ENCODE measurements around the gene DCTPP1. TPM values are rescaled to one million over a fixed set of nuclear protein-coding genes. Genes with fewer than 3 reads are reported as not detected.

Gene DCTPP1
- total RNA-seq, 1 experiment from 2014 or later = 125 TPM

DNA sequence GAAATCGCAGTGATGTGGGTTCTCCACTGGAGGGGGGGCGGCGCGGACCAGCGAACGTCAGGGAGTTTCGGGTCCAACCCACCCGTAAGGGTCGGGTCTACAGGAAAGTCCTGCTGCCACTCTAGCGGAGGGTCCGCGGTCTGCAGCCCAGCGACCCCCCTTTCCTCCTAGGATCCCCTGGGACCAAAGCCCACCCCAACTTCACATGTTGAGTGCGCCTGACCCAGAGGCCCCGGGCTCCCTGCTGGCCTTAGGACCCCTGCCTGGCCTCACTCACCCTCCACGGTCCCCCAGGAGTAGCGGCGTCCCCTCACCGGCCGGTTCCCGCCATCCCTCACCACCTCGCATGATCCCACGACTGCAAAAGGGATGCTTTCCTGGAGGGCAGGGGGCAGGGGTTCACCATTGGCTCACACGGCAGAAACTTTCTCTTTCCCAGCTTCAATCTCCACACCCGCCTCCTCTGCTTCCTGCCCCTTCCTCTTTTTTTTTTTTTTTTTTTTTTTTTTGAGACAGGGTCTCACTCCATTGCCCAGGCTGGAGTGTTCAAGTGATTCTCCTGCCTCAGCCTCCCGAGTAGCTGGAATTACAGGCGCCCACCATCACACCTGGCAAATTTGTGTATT is 50.6 kb downstream of the DCTPP1 start:
- ChIA-PET RAD21 (ENCODE audit: low non-redundant PET in 1 of 2, low total read pairs in 2 of 2, uncharacterized antibody in 2 of 2, unreplicated experiment in 2 of 2) (no interaction called here), POLR2A (no interaction called here), CTCF (interaction anchor here (1.5 kb wide), 1 partner anchor 30 kb away, joined by 3 read pairs; no protein-coding TSS in a partner anchor)
- Histone ChIP-seq H3K4me2 (ENCODE audit: low read length) (peak overlapping the region; percentile 100), H2AFZ (ENCODE audit: low read depth, low read length, poor library complexity, severe bottlenecking) (no peak overlapping the region), H3K4me3 (replicated peaks in 1 of 2; ENCODE audit: low read depth in 1 of 2, low read length in 2 of 2) (peak overlapping the region; percentile 64 to 95), H3K27me3 (ENCODE audit: insufficient read depth, low read length) (no peaks in the 10 kb centered on the region), H3K9ac (ENCODE audit: low read length) (peak overlapping the region; percentile 97), H3K9me3 (ENCODE audit: control insufficient read depth in 1 of 2, insufficient read depth in 1 of 2, low read depth in 1 of 2, low read length in 2 of 2) (no peaks in the 10 kb centered on the region), H3K36me3 (ENCODE audit: control insufficient read depth in 1 of 2, insufficient read depth in 2 of 2, low read length in 2 of 2) (no peaks in the 10 kb centered on the region), H3K4me1 (ENCODE audit: control insufficient read depth in 1 of 2, insufficient read depth in 2 of 2, low read length in 2 of 2) (peaks cover 14 to 33% of the 10 kb centered on the region in 2 experiments), H3K79me2 (ENCODE audit: insufficient read depth, low read length) (no peaks in the 10 kb centered on the region), H3K27ac (ENCODE audit: low read depth, low read length) (peak overlapping the region; percentile 97), H3K9me2 (ENCODE audit: insufficient read depth) (no peaks in the 10 kb centered on the region), H4K20me1 (ENCODE audit: insufficient read depth) (no peaks in the 10 kb centered on the region)
- no peak for TF ChIP-seq EGR1 (IDR thresholded peaks at IDR 0.05; ENCODE audit: low read depth)
- TF ChIP-seq CTCF (IDR thresholded peaks at IDR 0.05 in 2 of 3, conservative IDR thresholded peaks at IDR 0.05 in 1 of 3; ENCODE audit: borderline replicate concordance in 1 of 3, insufficient read depth in 1 of 3, low read depth in 2 of 3, low read length in 2 of 3) = no peak; a peak in 1 of 6 replicates
- DNase-seq (ENCODE audit: low read depth, low spot score) = no peak
- BruUV-seq (replicated peaks) = no TSS peak
- no peak; the same call in 1 of the 2 replicates for ATAC-seq
- intact Hi-C loops (cut with micrococcal nuclease) = loop anchor here (2.0 kb wide), 1 partner anchor 16 kb away; the partner anchor contains the start of gene ZNF48

GRCh38 chr16:30378236-30379157 is 51.3 kb downstream of the DCTPP1 start:
- peak overlapping the region; percentile 97 for H3K9ac ChIP-seq (ENCODE audit: low read length)
- peak overlapping the region; percentile 64 to 95 for H3K4me3 ChIP-seq (replicated peaks in 1 of 2; ENCODE audit: low read depth in 1 of 2, low read length in 2 of 2)
- no peaks in the 10 kb centered on the region for H3K79me2 ChIP-seq (ENCODE audit: insufficient read depth, low read length)
- H3K36me3 ChIP-seq (ENCODE audit: control insufficient read depth in 1 of 2, insufficient read depth in 2 of 2, low read length in 2 of 2) = no peaks in the 10 kb centered on the region
- no peaks in the 10 kb centered on the region for H3K9me2 ChIP-seq (ENCODE audit: insufficient read depth)
- intact Hi-C loops (cut with micrococcal nuclease) = loop anchor here (2.0 kb wide), 1 partner anchor 16 kb away; the partner anchor contains the start of gene ZNF48
- ChIA-PET CTCF (no interaction called here), POLR2A (no interaction called here), RAD21 (ENCODE audit: low non-redundant PET in 1 of 2, low total read pairs in 2 of 2, uncharacterized antibody in 2 of 2, unreplicated experiment in 2 of 2) (interaction anchor here in 1 of 2 experiments (1.0 kb wide), 1 partner anchor 39 kb away, joined by 13 read pairs; no protein-coding TSS in a partner anchor)
- ATAC-seq (peak; percentile 91), DNase-seq (ENCODE audit: low read depth, low spot score) (peak; percentile 92)
- H4K20me1 ChIP-seq (ENCODE audit: insufficient read depth) = no peaks in the 10 kb centered on the region
- H2AFZ ChIP-seq (ENCODE audit: low read depth, low read length, poor library complexity, severe bottlenecking) = no peak overlapping the region
- H3K27me3 ChIP-seq (ENCODE audit: insufficient read depth, low read length) = no peaks in the 10 kb centered on the region
- H3K27ac ChIP-seq (ENCODE audit: low read depth, low read length) = peak overlapping the region; percentile 97
- no peaks in the 10 kb centered on the region for H3K9me3 ChIP-seq (ENCODE audit: control insufficient read depth in 1 of 2, insufficient read depth in 1 of 2, low read depth in 1 of 2, low read length in 2 of 2)
- peak overlapping the region; percentile 100 for H3K4me2 ChIP-seq (ENCODE audit: low read length)
- no TSS peak for BruUV-seq (replicated peaks)
- H3K4me1 ChIP-seq (ENCODE audit: control insufficient read depth in 1 of 2, insufficient read depth in 2 of 2, low read length in 2 of 2) = peaks cover 14 to 33% of the 10 kb centered on the region in 2 experiments
- TF ChIP-seq ATF3 (IDR thresholded peaks at IDR 0.05) (no peak), ZFX (IDR thresholded peaks at IDR 0.05) (peak; percentile 68), RAD21 (IDR thresholded peaks at IDR 0.05; ENCODE audit: low read depth) (no peak), SIN3A (IDR thresholded peaks at IDR 0.05; ENCODE audit: low read depth) (no peak), EGR1 (IDR thresholded peaks at IDR 0.05; ENCODE audit: low read depth) (no peak), SP1 (IDR thresholded peaks at IDR 0.05; ENCODE audit: low read depth) (no peak), EZH2phosphoT487 (IDR thresholded peaks at IDR 0.05; ENCODE audit: borderline replicate concordance) (no peak), TCF7L2 (IDR thresholded peaks at IDR 0.05; ENCODE audit: borderline replicate concordance, extremely low read depth, insufficient read depth, insufficient read length) (no peak), SRF (IDR thresholded peaks at IDR 0.05; ENCODE audit: low read depth) (no peak)
- TF ChIP-seq, protein P1, sequence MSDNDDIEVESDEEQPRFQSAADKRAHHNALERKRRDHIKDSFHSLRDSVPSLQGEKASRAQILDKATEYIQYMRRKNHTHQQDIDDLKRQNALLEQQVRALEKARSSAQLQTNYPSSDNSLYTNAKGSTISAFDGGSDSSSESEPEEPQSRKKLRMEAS (IDR thresholded peaks at IDR 0.05) = no peak
